ENCODE results near the gene TSC22D4. TPM values are rescaled to one million over a fixed set of nuclear protein-coding genes. Genes with fewer than 3 reads are reported as not detected.

TSC22D4 gene
- total RNA-seq, 1 donor = 25.6 TPM

- no peak for DNase-seq (ENCODE audit: low read depth)
- H3K4me3 ChIP-seq (ENCODE audit: low read depth, low read length) = no peak overlapping the region
- TF ChIP-seq, protein P1, sequence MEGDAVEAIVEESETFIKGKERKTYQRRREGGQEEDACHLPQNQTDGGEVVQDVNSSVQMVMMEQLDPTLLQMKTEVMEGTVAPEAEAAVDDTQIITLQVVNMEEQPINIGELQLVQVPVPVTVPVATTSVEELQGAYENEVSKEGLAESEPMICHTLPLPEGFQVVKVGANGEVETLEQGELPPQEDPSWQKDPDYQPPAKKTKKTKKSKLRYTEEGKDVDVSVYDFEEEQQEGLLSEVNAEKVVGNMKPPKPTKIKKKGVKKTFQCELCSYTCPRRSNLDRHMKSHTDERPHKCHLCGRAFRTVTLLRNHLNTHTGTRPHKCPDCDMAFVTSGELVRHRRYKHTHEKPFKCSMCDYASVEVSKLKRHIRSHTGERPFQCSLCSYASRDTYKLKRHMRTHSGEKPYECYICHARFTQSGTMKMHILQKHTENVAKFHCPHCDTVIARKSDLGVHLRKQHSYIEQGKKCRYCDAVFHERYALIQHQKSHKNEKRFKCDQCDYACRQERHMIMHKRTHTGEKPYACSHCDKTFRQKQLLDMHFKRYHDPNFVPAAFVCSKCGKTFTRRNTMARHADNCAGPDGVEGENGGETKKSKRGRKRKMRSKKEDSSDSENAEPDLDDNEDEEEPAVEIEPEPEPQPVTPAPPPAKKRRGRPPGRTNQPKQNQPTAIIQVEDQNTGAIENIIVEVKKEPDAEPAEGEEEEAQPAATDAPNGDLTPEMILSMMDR (IDR thresholded peaks at IDR 0.05; ENCODE audit: insufficient read depth, low read length) = no peak
Measured at GRCh38 chr7:100433276-100433591, 45.8 kb downstream of the TSC22D4 start.

DNA sequence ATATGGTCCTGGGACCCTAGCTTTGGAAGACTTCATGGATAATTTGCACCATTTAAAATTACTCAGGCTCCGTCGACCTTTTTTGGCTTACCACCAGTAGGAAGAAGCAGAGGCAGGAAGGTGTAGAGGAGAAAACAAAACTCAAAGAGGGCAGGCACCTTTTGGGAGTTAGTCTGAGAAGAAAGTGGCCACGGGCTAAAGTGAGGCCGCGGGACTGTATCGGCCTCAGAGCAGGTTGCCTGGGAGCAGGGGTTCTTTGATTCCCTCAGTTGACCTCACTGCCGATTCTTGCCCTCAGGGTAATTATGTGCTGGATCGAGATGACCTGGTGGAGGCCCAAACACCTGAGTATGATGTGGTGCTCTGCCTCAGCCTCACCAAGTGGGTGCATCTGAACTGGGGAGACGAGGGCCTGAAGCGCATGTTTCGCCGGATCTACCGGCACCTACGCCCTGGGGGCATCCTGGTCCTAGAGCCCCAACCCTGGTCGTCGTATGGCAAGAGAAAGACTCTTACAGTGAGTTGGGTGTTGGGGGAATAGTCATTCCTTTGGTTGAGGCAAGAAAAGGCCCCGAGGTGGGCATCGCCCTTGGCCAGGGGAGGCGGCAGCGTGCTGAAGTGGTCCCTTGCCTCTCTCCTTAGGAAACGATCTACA, 46.3 kb downstream of the TSC22D4 start:
- TF ChIP-seq, protein P1 (IDR thresholded peaks at IDR 0.05; ENCODE audit: insufficient read depth, low read length) = no peak
- no peak for DNase-seq (ENCODE audit: low read depth)
- no peak overlapping the region for H3K4me3 ChIP-seq (ENCODE audit: low read depth, low read length)

DNA sequence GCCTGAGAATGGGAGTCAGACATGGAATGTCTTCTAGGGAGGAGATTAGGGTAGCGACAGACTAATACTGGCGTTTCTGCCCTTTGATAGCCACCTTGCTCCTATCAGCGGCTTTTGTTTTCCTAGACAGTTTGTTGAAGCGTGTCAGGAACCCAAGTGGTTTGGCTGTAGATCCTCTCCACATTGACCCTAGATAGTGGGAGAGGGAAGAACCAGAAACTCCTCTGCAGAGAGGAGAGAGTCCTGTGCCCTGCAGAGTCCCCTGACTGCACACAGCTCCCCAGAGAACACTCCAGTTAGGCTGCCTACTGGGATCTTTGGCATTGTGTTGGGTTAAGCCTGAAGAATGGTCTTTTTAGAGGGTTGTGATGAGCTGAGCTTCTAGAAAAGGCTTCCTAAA, 47.0 kb downstream of the TSC22D4 start:
- TF ChIP-seq, protein P1 (IDR thresholded peaks at IDR 0.05; ENCODE audit: insufficient read depth, low read length) = no peak
- no peak for DNase-seq (ENCODE audit: low read depth)
- peak overlapping the region; percentile 25 for H3K4me3 ChIP-seq (ENCODE audit: low read depth, low read length)

DNA sequence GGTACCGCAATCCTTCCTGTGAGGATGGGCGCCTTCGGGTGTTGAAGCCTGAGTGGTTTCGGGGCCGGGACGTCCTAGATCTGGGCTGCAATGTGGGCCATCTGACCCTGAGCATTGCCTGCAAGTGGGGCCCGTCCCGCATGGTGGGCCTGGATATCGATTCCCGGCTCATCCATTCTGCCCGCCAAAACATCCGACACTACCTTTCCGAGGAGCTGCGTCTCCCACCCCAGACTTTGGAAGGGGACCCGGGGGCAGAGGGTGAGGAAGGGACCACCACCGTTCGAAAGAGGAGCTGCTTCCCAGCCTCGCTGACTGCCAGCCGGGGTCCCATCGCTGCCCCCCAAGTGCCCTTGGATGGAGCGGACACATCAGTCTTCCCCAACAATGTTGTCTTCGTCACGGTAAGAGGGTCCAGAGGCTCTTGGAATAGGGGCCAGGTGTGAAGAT, 47.7 kb downstream of the TSC22D4 start:
- TF ChIP-seq, protein P1 (IDR thresholded peaks at IDR 0.05; ENCODE audit: insufficient read depth, low read length) = no peak
- H3K4me3 ChIP-seq (ENCODE audit: low read depth, low read length) = peak overlapping the region; percentile 83
- no peak for DNase-seq (ENCODE audit: low read depth)

GRCh38 chr7:100430493-100431285, 48.3 kb downstream of the TSC22D4 start:
- TF ChIP-seq, protein P1 (IDR thresholded peaks at IDR 0.05; ENCODE audit: insufficient read depth, low read length) = no peak
- DNase-seq (ENCODE audit: low read depth) = no peak
- peak overlapping the region; percentile 83 for H3K4me3 ChIP-seq (ENCODE audit: low read depth, low read length)

DNA sequence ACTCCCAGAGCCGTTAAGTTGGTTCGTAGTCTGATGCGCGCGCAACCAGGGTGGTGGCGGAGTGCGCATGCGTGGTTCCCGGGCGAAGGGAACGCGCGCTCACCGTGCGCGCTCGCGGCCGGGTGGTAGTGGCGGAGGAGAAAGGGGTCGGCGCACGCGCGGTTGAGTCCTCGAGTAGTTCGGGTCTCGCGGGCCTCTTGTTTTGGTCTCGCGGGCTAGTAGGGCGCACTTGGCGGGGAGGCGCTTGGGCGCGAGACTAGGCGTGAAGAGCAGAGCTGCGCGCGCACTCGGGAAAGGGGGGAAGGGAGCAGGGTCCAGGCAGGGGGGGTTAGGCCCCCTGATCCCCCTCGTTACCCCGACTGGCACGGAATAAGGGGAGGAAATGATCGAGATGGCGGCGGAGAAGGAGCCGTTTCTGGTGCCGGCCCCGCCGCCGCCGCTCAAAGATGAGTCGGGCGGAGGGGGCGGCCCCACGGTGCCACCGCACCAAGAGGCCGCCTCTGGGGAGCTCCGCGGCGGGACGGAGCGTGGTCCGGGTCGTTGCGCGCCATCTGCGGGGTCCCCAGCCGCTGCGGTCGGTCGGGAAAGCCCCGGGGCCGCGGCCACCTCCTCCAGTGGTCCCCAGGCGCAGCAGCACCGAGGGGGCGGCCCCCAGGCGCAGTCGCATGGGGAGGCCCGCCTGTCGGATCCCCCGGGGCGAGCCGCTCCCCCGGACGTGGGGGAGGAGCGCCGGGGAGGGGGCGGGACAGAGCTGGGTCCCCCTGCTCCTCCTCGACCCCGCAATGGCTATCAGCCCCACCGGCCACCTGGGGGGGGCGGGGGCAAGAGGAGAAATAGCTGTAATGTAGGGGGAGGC, 49.1 kb downstream of the TSC22D4 start, which contains the start of gene MEPCE:
MEPCE (plus strand) TSS at position 195 of the 856 bp plus-strand sequence; CDS start at position 383, 188 bp downstream.
- DNase-seq (ENCODE audit: low read depth) = peak; percentile 97
- TF ChIP-seq, protein P1 (IDR thresholded peaks at IDR 0.05; ENCODE audit: insufficient read depth, low read length) = no peak

More for the DNA sequence above, 49.1 kb downstream of the TSC22D4 start, which contains the start of gene MEPCE:
- peak within 1 kb of the TSS; percentile 83 for H3K4me3 ChIP-seq (ENCODE audit: low read depth, low read length)
